ENCODE results near the gene FADS6.

GRCh38 chr17:74875155-74875976, 18.1 kb downstream of the FADS6 start:
- no peak for TF ChIP-seq CTCF (IDR thresholded peaks at IDR 0.05; ENCODE audit: low read depth, low read length)
- no peak for TF ChIP-seq EZH2phosphoT487 (IDR thresholded peaks at IDR 0.05; ENCODE audit: low read depth)
